Measurements from ENCODE around the gene CMPK2. TPM values are rescaled to one million over a fixed set of nuclear protein-coding genes. Genes with fewer than 3 reads are reported as not detected.

The CMPK2 gene
- total and polyA plus RNA-seq, 4 donors = 2.9 to 41.7 (median 4.2) TPM

DNA sequence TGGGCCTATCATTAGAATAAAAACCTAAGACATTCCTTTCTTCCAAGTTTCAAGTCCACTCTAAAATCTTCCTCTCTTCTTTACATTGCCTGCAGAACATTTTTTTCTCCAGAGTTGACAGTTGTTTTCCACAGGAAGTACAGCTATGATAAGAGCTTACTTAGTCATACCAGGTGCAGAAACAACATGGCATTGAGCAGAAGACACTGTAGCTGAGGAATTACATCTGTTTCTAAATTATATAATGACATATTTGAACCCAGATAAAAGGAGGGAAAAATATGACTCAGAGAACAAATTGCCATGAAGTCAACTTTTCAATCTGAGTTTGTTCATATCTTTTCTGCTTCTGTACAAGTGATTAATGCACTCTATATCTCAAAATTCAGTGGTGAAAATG lies 30.2 kb downstream of the CMPK2 start:
- Histone ChIP-seq H3K4me3 (ENCODE audit: low read depth in 1 of 3, low read length in 3 of 3) (no peak overlapping the region), H3K4me1 (ENCODE audit: control insufficient read depth in 4 of 4, insufficient read depth in 4 of 4, low read length in 3 of 4) (no peaks in the 10 kb centered on the region), H3K27ac (ENCODE audit: low read depth in 1 of 2, low read length in 2 of 2) (no peak overlapping the region), H3K9me3 (ENCODE audit: control insufficient read depth in 4 of 4, low read length in 3 of 4) (peaks cover 0 to 25% (median 16%) of the 10 kb centered on the region in 4 donors), H3K36me3 (ENCODE audit: control insufficient read depth in 4 of 4, insufficient read depth in 3 of 4, low read depth in 1 of 4, low read length in 3 of 4) (peaks cover 0 to 3% (median 1%) of the 10 kb centered on the region in 4 donors), H3K9ac (ENCODE audit: low read depth in 1 of 2, low read length in 2 of 2) (no peak overlapping the region), H3K27me3 (ENCODE audit: control insufficient read depth in 4 of 4, insufficient read depth in 4 of 4, low read length in 3 of 4) (no peaks in the 10 kb centered on the region)
- DNase-seq (ENCODE audit: low spot score) = no peak
- TF ChIP-seq YY1 (IDR thresholded peaks at IDR 0.05) = no peak

DNA sequence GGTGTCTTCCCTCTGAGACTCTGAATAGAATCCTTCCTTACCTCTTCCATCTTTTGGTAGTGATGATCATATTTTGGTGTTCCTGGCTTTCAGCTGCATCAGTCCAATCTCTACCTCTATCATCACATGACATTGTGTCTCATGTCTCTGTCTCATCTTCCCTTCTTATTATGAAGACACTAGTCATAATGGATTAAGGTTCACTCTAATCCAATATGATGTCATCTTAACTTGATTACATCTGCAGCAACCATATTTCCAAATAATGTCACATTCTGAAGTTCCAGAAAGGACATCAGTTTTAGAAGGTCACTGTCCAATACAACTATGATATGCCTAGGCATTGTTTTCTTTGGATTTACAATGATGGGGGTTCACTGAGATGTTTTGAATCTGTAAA lies 31.5 kb downstream of the CMPK2 start:
- Histone ChIP-seq H3K27ac (ENCODE audit: low read depth in 1 of 2, low read length in 2 of 2) (no peak overlapping the region), H3K36me3 (ENCODE audit: control insufficient read depth in 4 of 4, insufficient read depth in 3 of 4, low read depth in 1 of 4, low read length in 3 of 4) (no peaks in the 10 kb centered on the region), H3K4me3 (ENCODE audit: low read depth in 1 of 3, low read length in 3 of 3) (no peak overlapping the region), H3K9me3 (ENCODE audit: control insufficient read depth in 4 of 4, low read length in 3 of 4) (peaks cover 0 to 19% (median 9%) of the 10 kb centered on the region in 4 donors), H3K27me3 (ENCODE audit: control insufficient read depth in 4 of 4, insufficient read depth in 4 of 4, low read length in 3 of 4) (no peaks in the 10 kb centered on the region), H3K4me1 (ENCODE audit: control insufficient read depth in 4 of 4, insufficient read depth in 4 of 4, low read length in 3 of 4) (no peaks in the 10 kb centered on the region), H3K9ac (ENCODE audit: low read depth in 1 of 2, low read length in 2 of 2) (no peak overlapping the region)
- TF ChIP-seq HNF4A (conservative IDR thresholded peaks at IDR 0.05) (no peak), FOXA2 (IDR thresholded peaks at IDR 0.05) (no peak), EGR1 (IDR thresholded peaks at IDR 0.05; ENCODE audit: low read depth in 2 of 2) (no peak), YY1 (IDR thresholded peaks at IDR 0.05) (no peak), GABPA (IDR thresholded peaks at IDR 0.05 in 1 of 2, conservative IDR thresholded peaks at IDR 0.05 in 1 of 2) (no peak), TAF1 (conservative IDR thresholded peaks at IDR 0.05) (no peak), FOXA1 (IDR thresholded peaks at IDR 0.05) (no peak), HNF4G (IDR thresholded peaks at IDR 0.05) (no peak), SP1 (IDR thresholded peaks at IDR 0.05) (no peak), NR2F2 (IDR thresholded peaks at IDR 0.05) (no peak), RXRA (IDR thresholded peaks at IDR 0.05) (no peak), RAD21 (IDR thresholded peaks at IDR 0.05) (no peak)
- TF ChIP-seq, protein P1, sequence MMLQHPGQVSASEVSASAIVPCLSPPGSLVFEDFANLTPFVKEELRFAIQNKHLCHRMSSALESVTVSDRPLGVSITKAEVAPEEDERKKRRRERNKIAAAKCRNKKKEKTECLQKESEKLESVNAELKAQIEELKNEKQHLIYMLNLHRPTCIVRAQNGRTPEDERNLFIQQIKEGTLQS (IDR thresholded peaks at IDR 0.05) = no peak
- TF ChIP-seq, protein P2, sequence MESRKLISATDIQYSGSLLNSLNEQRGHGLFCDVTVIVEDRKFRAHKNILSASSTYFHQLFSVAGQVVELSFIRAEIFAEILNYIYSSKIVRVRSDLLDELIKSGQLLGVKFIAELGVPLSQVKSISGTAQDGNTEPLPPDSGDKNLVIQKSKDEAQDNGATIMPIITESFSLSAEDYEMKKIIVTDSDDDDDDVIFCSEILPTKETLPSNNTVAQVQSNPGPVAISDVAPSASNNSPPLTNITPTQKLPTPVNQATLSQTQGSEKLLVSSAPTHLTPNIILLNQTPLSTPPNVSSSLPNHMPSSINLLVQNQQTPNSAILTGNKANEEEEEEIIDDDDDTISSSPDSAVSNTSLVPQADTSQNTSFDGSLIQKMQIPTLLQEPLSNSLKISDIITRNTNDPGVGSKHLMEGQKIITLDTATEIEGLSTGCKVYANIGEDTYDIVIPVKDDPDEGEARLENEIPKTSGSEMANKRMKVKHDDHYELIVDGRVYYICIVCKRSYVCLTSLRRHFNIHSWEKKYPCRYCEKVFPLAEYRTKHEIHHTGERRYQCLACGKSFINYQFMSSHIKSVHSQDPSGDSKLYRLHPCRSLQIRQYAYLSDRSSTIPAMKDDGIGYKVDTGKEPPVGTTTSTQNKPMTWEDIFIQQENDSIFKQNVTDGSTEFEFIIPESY (IDR thresholded peaks at IDR 0.05) = no peak
- TF ChIP-seq, protein P3, sequence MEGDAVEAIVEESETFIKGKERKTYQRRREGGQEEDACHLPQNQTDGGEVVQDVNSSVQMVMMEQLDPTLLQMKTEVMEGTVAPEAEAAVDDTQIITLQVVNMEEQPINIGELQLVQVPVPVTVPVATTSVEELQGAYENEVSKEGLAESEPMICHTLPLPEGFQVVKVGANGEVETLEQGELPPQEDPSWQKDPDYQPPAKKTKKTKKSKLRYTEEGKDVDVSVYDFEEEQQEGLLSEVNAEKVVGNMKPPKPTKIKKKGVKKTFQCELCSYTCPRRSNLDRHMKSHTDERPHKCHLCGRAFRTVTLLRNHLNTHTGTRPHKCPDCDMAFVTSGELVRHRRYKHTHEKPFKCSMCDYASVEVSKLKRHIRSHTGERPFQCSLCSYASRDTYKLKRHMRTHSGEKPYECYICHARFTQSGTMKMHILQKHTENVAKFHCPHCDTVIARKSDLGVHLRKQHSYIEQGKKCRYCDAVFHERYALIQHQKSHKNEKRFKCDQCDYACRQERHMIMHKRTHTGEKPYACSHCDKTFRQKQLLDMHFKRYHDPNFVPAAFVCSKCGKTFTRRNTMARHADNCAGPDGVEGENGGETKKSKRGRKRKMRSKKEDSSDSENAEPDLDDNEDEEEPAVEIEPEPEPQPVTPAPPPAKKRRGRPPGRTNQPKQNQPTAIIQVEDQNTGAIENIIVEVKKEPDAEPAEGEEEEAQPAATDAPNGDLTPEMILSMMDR (IDR thresholded peaks at IDR 0.05; ENCODE audit: low read depth, low read length, missing input control) = no peak
- TF ChIP-seq, protein P4, sequence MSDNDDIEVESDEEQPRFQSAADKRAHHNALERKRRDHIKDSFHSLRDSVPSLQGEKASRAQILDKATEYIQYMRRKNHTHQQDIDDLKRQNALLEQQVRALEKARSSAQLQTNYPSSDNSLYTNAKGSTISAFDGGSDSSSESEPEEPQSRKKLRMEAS (IDR thresholded peaks at IDR 0.05) = no peak
- TF ChIP-seq, protein P5, sequence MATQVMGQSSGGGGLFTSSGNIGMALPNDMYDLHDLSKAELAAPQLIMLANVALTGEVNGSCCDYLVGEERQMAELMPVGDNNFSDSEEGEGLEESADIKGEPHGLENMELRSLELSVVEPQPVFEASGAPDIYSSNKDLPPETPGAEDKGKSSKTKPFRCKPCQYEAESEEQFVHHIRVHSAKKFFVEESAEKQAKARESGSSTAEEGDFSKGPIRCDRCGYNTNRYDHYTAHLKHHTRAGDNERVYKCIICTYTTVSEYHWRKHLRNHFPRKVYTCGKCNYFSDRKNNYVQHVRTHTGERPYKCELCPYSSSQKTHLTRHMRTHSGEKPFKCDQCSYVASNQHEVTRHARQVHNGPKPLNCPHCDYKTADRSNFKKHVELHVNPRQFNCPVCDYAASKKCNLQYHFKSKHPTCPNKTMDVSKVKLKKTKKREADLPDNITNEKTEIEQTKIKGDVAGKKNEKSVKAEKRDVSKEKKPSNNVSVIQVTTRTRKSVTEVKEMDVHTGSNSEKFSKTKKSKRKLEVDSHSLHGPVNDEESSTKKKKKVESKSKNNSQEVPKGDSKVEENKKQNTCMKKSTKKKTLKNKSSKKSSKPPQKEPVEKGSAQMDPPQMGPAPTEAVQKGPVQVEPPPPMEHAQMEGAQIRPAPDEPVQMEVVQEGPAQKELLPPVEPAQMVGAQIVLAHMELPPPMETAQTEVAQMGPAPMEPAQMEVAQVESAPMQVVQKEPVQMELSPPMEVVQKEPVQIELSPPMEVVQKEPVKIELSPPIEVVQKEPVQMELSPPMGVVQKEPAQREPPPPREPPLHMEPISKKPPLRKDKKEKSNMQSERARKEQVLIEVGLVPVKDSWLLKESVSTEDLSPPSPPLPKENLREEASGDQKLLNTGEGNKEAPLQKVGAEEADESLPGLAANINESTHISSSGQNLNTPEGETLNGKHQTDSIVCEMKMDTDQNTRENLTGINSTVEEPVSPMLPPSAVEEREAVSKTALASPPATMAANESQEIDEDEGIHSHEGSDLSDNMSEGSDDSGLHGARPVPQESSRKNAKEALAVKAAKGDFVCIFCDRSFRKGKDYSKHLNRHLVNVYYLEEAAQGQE (IDR thresholded peaks at IDR 0.05) = no peak
- DNase-seq (ENCODE audit: low spot score) = no peak

Data from liver (tissue), 9 donors.